GM03348 (cell line): ENCODE measurements around the gene PBX1.

Experiments
- DNase-seq: peaks from one replicate; pipeline ENCODE4 v3.0.0; 2012; ENCODE audit warnings: low spot score

Gene PBX1

DNA sequence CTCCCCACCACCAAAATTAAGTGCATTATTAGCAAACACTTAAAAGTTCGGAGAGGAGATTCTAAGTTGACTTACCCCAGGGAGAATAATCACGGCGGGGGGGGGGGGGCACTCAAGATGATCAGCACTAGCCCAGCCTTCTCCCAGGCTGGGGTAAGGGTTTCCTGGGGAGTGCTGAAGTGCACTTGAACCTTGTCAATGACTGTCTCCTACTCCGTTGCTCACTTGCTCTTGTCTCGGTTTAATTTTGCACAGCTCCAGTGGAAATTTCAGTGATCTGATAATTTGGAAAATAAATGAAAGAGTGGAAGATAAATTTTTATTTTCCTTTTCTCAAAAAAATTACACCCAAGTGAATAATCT lies 59.2 kb downstream of the PBX1 start:
- no peak for DNase-seq

DNA sequence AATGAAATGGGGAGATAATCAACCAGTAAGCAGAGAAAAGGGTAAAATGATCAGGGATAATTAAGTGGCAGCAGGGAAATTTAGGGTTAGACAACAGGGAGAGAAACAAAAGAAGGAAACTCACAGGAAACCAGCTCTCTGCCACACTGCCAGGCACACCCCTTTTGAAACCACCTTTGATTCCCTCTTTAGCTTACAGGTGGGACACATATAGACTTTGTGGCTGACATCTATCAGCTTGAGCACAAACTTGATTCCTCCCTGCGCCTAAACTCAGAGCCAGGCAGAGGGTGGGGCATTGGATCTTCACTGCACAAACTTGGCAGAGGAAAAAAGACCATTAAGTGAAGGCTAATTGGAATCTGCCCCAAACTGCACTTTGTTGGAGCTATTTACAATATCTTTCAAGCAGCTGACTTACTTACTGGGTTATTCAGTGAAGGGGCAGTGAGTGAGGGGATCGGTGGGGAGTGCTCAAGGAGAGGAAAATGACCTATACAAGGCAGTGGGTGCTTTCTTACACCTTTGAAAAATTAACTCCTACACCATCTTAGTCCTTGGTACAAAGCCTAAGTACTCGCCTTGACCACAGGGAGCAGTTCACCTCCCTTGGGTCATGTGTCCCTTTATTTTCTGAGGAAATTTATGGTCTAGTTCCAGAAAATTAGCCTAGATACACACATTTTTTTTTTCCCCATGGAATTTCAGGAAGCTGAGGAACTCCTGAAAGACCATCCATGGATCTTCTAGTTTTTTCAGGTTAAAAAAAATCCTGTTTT lies 60.2 kb downstream of the PBX1 start:
- DNase-seq: no peak

DNA sequence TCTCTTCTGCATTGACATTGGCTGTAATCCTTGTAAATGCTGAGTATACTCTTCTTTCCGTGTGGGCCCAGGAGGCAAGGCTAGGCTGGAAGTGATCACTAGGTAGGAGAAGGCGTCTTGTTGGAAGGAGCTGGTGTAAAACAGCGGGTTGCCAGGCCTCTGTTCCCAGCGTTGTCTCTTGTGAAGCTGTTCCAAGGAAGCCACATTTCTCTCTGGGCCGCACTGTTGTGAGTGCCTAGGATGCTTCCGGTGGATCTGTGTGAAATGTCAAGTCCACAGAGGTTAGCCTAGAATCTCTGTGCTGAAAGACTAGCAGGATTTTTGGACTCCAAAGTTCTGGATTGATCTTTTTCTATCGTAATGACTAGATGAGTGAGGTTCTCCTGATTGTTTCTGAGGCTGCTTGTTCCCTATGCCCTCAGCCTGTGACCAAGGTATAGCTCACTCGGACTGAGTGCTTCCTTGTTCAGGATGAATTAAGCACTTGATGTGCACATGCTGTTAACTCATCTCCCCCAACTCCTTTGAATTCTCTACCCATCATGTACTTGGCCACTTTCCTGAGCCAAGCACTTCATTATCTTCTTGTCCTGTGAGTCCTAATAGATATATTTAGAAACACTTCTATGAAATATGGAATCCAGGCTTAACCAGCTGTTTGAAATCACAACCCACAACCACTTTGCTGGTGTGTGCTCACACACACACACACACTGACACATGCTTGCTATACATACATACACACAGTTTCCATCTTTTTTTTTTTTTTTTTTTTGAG lies 63.3 kb downstream of the PBX1 start:
- no peak for DNase-seq

DNA sequence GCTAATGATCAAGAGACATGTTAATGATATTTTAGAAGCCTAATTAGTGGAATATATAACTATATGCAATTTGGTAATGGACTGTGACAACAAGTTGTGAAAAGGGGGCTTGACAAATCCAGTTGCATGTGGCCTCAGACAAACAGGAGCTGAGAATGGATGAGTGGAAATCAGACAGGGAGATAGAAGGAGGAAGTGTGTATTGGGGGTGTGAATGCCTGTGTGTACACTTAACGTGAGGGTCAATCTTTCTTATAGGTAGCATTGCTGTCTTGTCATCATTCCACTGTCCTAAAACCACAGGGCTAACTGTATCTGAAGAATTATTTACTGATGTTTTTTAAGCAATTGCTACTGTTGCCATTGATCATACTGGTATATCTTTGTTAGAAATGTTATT lies 64.8 kb downstream of the PBX1 start:
- DNase-seq: no peak

DNA sequence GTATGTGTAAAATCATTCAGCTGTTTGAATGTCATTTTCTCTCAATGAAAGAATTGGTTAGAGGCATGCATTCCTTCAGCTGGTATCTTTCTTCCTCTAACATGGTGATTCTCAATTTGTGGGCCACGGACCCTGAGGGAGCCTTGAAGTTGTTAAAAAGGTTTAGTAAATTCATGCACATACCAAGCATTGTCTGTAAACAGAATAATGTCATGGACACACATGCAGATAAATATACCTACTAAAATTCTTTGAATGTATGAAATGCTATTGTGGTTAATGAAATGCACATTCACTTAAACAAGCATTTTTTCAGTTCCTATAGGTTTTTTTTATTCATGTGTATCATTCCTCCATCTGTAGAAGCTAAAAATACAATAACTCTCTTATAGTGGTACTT lies 65.4 kb downstream of the PBX1 start:
- no peak for DNase-seq

DNA sequence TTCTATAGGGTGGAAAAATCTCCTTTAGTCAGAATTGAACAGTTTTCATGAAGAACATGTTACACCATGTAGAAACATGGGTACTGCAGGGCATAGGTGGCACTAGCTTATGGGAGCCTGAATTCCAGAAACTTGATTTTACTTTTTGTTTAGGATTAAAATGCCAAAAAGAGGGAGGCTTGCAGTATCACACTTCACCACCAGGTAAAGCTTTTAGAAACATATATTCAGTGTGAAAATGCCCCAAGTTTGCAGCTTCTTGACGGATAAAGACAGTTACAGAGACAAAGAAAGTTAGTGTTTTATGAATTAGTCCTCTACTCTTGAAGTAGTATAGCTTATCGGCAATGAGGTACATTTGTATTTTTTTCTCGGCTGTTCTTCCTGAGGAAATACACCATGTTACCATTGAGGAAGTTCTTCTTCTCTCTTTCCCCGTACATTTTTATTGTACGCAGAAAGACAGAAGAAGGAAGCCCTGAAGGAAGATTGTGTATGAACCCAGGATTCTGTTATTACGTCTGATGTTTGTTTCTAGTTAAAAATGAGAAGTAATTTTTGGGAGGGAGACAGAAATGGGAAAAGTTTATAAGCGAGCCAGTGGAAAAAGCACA lies 66.1 kb downstream of the PBX1 start:
- DNase-seq: no peak

DNA sequence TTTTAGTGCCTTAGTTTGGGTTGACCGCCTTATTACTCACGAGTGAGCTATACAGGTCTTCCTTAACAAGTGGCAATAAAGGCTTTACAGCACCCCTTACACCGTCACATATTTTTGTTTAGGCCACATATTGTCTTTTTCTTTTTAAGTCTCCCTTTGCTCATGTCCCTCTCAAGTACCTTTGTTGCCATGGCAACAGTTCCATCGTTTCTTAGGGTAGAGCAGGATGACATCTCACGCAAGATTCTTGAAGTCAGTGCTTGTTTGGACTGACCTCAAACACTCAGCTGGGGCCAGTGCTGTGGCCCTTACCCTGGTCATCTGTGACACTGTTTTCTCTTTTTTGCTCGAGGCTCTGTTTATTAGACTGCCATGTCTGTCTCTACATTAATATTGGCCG lies 69.8 kb downstream of the PBX1 start:
- no peak for DNase-seq

DNA sequence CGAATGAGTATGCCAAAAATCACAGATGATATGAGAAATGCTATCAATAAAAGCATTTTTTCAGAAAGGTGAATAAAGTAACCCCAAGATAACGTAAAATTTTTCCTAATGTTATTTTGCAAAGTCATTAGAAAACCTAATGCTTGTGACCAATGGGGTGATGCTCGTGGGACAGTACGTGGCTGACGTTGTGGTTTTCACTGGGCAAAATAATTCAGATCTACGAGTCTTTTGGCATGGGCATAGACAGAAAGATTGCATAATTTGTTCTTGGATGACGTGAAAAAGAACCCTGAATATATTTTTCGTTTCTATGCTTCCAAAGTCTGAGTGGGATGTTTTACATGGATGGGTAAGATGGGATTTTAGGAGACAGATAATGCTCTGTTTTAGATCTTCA lies 71.0 kb downstream of the PBX1 start:
- no peak for DNase-seq

DNA sequence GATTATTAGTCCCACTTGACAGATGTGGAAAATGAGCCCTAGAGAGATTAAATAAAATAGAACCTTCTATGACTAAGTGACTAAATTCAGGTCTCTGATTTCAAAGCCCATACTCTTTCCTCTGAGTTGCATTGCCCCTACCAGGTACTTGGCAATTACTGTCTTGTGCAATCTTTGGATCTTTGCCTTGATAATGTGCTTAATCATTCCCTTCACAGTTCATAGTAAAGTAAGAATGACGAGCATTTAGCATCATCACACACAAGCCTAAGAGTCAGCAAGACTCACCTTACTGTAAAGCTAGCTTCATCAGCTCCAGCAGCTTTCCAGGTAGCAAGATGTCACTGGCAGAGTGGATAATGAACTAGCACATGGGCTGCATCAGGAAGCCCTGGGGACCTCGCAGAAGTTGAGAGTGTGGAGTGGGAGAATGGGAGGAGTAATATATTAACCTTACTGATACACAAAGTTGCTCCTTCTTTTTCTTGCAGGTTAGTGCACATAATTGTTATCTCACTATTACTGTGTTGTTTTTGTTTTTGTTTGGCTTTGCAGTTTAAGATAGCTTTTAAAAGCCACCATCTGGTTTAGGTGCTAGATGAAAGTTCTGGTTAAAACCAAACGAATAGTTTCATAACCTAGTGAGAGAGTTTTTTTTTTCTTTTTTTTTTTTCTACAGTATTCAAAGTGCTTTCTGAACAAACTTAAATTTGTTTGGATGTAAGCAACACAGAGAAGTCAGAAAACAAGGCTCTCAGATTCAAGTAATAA lies 71.8 kb downstream of the PBX1 start:
- DNase-seq: no peak

DNA sequence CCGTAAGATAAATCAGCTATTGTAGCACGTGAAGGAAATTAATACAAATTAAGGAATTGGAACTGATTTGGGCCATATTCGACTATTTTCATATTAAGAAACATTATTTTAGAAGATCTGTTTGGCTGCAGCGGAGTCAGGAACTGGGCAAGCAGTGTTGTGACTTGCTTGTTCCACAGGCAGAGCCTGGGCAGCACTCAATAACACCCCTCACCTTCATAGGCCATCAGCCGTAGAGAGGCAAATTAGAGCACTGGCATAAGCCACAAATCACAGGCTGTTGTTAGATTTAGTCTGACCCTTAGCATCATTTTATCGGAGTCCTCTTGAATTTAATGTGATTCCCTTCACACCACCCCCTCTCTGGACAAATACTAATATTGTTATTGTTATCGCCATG lies 72.8 kb downstream of the PBX1 start:
- DNase-seq: no peak

DNA sequence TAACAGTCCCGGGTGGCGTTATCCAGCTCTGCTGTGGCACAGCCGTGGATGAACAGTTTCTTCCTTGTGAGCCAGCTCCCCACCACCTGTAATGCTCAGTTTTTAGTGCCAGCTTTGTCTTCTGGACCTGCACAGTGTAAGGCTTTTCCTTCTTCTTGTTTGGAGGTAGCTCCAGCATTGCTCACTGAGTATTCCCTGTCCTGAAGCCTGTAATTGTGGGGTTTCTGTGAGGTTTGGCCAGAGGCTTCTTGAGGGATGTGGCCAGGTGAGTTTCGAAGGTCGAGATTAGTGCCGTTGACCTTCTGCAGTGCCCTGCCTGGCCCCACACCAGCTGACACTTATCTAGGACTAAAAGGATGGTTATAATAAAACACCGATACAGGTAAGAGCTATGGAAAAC lies 75.0 kb downstream of the PBX1 start:
- DNase-seq: no peak

DNA sequence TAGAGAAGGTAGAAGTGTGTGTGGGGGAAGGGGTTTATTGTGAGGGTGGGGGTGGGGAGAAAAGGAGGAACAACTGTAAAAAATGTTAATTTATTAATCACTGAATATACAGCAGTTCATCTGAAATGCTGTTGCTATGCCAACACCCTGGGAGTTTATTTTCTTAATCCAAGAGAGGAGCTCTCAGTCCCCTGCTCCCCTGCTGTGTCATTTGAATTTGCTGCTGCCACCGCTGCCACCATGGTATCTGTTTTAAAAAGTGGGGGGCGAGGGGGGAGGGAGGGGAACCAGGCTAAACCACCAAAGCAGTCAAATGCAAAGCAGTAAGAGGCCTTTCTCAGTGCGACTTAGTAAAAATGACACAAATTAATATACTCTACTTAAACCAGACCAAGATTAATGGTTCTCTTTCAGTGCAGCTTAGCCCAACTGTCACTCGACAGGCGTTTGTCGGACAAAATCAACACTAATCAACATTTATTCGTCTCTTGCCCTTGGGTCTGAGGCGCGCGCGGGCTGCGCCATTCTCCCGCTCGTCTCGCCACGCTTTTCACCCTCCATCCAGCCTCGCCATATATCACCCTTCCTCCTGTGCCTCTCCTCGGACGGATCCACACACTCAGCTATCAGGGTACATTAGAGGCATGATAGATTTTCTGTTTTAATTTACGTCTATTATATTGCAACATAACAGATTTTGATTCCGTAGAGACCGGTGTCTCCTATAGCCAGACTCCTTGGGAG lies 76.2 kb downstream of the PBX1 start:
- no peak for DNase-seq

DNA sequence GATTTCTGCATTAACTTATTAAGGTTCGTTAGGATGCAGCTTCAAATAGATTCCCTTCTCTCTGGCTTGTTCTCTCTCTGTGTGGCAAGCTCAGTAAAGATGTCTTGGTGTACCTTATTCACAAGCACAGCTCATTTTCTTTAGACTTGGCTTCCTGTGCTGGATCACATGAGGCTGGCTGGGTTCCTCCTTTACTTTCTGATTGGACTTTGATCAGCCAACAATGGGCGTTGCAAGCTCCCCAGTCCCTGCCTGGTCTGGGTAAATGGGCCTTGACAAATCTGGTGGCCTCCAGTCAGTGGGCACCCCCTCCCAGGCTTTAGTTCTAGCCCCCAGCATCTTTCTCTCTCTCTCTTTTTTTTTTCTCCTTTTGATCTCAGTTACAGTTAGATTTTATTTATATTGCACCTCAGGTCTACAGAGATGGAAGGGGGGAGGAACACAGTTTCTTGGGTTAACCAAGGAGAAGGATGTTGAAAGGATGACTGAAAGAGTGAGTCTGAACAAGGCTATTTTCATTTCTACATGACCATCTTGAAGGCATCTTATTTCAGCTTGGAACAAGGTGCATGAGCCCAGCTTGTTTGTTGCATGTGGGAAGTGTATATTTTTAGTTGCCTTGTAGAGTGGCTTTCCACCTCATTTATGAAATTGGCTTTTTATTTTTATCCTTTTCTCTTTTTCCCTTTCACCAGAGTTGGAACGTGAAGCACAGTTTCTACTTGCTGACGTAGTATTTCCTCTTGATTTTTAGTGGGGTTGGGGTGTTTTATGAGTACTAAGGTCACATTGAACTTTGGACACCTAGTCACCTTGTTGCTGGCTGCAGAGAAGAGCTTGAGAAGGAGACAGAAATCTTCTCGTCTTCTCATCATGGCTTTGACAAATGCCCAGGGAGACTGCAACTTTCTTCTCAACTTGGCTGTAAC lies 77.1 kb downstream of the PBX1 start:
- DNase-seq: no peak

DNA sequence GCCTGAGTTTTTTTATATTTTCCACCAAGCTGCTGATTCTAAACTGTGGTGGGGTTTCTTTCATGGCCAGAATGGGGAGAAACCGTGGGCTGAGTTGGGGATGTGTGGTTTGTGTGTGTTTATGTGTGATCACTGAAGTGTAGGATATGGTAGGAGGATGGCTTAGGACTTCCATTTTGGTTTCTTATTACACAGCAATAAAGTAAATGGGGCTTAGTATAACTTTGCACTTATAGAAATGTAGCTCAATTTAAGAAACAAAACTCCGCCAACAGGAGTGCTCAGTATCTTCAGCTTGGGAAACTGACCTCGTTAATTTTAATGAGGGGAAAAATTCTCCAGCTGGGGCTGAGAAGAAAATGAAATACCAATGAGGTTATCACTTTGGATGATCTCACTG lies 77.8 kb downstream of the PBX1 start:
- DNase-seq: no peak

DNA sequence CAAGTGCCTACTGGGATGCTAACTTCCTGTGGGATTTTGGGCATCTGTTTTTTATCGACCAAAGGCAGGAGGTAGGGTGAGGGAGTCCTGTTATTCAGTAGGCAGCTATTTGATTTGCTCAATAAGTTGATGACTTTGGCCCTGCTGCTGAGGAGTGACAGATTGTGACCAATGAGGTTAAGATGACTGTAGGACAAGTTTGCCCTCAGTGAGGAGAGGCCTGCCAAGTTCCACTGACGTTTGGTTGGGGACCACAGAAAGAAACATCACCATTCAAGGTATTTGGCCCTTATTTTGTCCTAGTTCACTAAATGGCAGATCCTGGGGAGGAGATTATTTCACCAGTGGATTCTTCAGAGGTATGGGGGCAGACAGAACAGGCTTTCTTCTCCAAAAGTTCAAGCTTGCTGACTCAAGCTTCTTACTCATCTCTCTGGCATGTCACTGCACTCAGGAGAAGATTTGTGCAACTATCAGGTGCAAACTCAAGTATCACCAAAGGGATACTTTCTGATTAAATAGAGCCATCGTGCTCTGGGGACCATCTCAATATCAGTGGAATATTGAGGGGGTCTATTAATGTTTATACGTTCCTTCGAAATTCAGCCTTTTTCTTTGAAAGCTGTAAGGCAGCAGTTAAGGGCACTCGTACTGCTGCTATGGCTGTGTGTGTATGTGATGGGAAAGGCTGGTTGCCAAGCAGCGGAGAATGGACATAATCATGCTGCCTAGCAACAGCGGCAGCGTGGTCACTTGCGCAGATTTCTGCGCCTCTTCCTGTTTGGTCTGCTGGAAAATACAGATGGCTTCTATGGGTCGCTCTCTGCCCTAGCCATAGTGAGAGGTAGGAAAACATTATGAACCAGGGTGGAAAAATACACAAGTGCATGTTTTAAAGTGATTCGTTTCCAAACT lies 78.7 kb downstream of the PBX1 start:
- DNase-seq: peak; percentile 81

DNA sequence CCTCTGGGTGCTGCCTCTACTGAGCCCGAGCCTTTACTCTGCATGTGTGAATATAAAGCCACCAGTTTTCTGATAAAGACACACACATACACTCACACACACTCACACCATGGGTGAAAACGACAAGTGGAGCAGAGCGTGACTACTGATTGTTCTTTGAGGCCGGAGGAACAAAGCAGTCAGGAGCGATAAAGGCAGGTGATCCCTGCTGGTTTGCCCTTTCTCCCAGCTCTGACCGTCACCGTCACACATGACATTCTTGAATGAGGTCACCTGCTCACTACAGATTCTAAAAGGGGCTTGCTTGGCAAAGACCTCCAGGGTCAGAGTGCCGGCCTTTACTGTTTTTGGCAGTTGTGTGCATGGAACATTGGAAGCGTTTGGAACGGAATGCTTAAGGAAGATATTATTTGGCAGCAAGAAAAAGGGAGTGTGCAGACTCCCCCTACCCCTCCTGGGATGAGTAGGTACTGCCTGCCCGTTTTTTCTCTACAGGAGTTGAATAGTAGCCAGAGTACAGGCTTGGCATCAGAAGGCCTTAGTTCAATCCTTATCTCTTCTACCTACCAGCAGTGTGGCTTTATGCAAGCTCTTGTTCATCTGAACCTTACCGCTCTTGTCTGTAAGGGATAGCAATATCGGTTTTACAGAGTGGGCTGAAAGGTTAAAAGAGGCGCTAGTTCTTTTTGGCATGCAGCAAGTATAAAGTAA lies 79.7 kb downstream of the PBX1 start:
- no peak for DNase-seq

DNA sequence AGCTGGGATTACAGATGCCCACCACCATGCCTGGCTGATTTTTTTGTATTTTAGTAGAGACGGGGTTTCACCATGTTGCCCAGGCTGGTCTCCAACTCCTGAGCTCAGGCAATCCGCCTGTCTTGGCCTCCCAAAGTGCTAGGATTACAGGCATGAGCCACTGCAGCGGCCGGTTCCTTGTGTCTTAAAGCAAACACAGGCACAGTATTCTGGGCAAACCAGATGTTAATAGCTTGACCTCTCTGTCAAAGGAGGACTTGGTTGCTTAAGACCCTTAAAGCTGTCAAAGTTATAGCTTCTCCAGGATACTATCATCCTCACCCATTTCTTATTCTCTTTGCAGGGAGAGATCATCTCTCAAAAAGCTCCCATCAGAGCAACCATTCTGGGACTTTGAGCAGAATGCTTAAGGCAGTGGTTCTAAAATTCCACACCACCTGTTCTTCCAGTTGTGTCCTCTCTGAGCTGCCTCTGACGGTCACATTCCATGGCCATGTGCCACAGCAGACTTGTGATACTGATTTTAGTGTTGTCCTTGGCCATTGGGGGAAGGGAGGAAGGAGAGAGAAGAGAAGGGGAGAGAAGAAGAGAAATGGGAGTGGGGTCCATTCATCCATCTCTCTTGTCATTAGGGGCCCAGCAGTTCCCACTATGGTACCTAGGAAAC lies 81.8 kb downstream of the PBX1 start:
- DNase-seq: no peak

DNA sequence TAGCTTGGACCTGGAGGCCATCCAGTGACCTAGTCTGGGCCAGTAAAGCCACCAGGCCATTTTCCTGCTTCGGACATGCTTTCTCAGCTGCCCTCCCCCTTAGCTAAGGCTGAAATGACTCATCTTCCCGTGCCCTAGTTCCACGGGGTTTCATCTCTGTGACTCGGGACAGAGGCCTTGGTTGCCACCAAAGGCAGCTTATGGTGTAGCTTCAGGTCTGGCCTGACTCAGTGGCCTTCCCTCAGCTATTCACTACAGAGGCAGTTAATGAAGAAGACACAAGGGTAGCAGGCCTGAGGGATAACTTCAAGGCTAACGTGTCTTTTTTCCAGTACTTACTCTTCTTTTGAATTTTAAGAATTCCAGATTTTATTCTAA lies 82.4 kb downstream of the PBX1 start:
- DNase-seq: peak; percentile 43
